SK-N-SH (cell line): ENCODE results near the gene SLC46A1. TPM values are rescaled to one million over a fixed set of nuclear protein-coding genes. Genes with fewer than 3 reads are reported as not detected.

Experiments used
- CTCF ChIA-PET: fragments of 300-600, 350-600 bp; formaldehyde crosslinking; extraction: SDS; loops from one replicate; lab custom pipeline; 2021; lab: Yijun Ruan, JAX
- POLR2A ChIA-PET: fragments of 350-600 bp; sonication (Branson Sonifier 250); formaldehyde crosslinking; extraction: SDS; loops from one replicate; lab custom pipeline; 2020; ENCODE audit warnings: antibody characterized with exemption, inconsistent platforms; lab: Yijun Ruan, JAX
- DNase-seq: peaks from one replicate; pipeline ENCODE4 v3.0.0; 2012
- H2AFZ ChIP-seq: fragments of 200-600 bp; sonication (generic); 2 replicates; pipeline ENCODE4 v1.8.1; 2016; ENCODE audit warnings: antibody characterized with exemption, mild to moderate bottlenecking, low read depth
- H3F3A ChIP-seq: fragments of 200-600 bp; sonication (generic); replicated peaks from 2 replicates; pipeline ENCODE3; 2016; ENCODE audit warnings: antibody characterized with exemption, mild to moderate bottlenecking; ENCODE audit not compliant: insufficient read depth
- H3K27ac ChIP-seq, 2 experiments: fragments of 200-500 bp in 1 of 2; fragments of 200-600 bp in 1 of 2; sonication (Bioruptor generic) in 1 of 2; sonication (generic), shearing (Covaris generic) in 1 of 2; 2 replicates each; pipeline versions ENCODE4 v1.5.1 to v1.6.1; 2014 to 2016; ENCODE audit warnings: low read depth in 2 of 2, inconsistent platforms in 1 of 2, low read length in 1 of 2, mild to moderate bottlenecking in 1 of 2, mixed read lengths in 1 of 2
- H3K27me3 ChIP-seq: fragments of 200-600 bp; sonication (generic), shearing (Covaris generic); 2 replicates; pipeline ENCODE4 v1.6.1; 2016; ENCODE audit warnings: mixed run types; ENCODE audit not compliant: insufficient read depth
- H3K36me3 ChIP-seq, 2 experiments: fragments of 200-500 bp in 1 of 2; fragments of 200-600 bp in 1 of 2; sonication (Bioruptor generic) in 1 of 2; sonication (generic) in 1 of 2; replicated peaks in 1 of 2; 2 replicates each; pipeline versions ENCODE3 to v1.5.1; 2014 to 2016; ENCODE audit warnings: low read length in 1 of 2, mild to moderate bottlenecking in 1 of 2; ENCODE audit not compliant: insufficient read depth in 2 of 2, control insufficient read depth in 1 of 2
- H3K4me1 ChIP-seq, 2 experiments: fragments of 200-500 bp in 1 of 2; fragments of 200-600 bp in 1 of 2; sonication (Bioruptor generic) in 1 of 2; sonication (generic), shearing (Covaris generic) in 1 of 2; 2 replicates each; pipeline versions ENCODE4 v1.5.1 to v1.6.1; 2014 to 2016; ENCODE audit warnings: low read depth in 1 of 2, low read length in 1 of 2, mixed run types in 1 of 2; ENCODE audit not compliant: insufficient read depth in 2 of 2, control insufficient read depth in 1 of 2
- H3K4me2 ChIP-seq: fragments of 200-600 bp; sonication (generic), shearing (Covaris generic); 2 replicates; pipeline ENCODE4 v1.6.1; 2017; ENCODE audit warnings: mixed run types
- H3K4me3 ChIP-seq, 2 experiments: fragments of 200-500 bp in 1 of 2; fragments of 200-600 bp in 1 of 2; sonication (Bioruptor generic) in 1 of 2; sonication (generic), shearing (Covaris generic) in 1 of 2; 2 replicates each; pipeline versions ENCODE4 v1.5.1 to v1.8.1; 2014 to 2016; ENCODE audit warnings: low read depth in 2 of 2, inconsistent platforms in 1 of 2, low read length in 1 of 2, mild to moderate bottlenecking in 1 of 2, mixed read lengths in 1 of 2, moderate library complexity in 1 of 2
- H3K79me2 ChIP-seq: fragments of 200-600 bp; sonication (generic); 2 replicates; pipeline ENCODE4 v1.8.1; 2017; ENCODE audit warnings: mild to moderate bottlenecking; ENCODE audit not compliant: insufficient read depth
- H3K9ac ChIP-seq: fragments of 200-600 bp; sonication (generic); 2 replicates; pipeline ENCODE4 v1.6.1; 2017; ENCODE audit warnings: mixed run types
- H3K9me2 ChIP-seq: fragments of 200-600 bp; sonication (generic); 2 replicates; pipeline ENCODE4 v1.6.1; 2017; ENCODE audit warnings: mixed run types
- H3K9me3 ChIP-seq: fragments of 200-600 bp; sonication (generic); 2 replicates; pipeline ENCODE4 v1.6.1; 2017; ENCODE audit warnings: mixed run types, mild to moderate bottlenecking, moderate library complexity
- H4K20me1 ChIP-seq: fragments of 200-600 bp; sonication (generic); 2 replicates; pipeline ENCODE4 v1.6.1; 2017; ENCODE audit warnings: mild to moderate bottlenecking, mixed run types; ENCODE audit not compliant: insufficient read depth
- CHD2 ChIP-seq: fragments of 150-350 bp; IDR thresholded peaks from 2 replicates; pipeline ENCODE4 v1.6.1; 2018; ENCODE audit warnings: low read length; ENCODE audit not compliant: partially characterized antibody
- CTCF ChIP-seq: fragments of 200-600 bp; sonication (generic); IDR thresholded peaks from 2 replicates; pipeline ENCODE4 v1.6.1; 2017; ENCODE audit warnings: antibody characterized with exemption, mild to moderate bottlenecking, moderate library complexity
- EP300 ChIP-seq, 2 experiments: IDR thresholded peaks; 2 replicates each; pipeline versions ENCODE4 v1.4.0 to v1.6.1; 2012; ENCODE audit warnings: borderline replicate concordance in 1 of 2, low read depth in 1 of 2, low read length in 1 of 2
- FOSL2 ChIP-seq: IDR thresholded peaks from 2 replicates; pipeline ENCODE4 v1.4.0; 2012; ENCODE audit warnings: low read depth, mild to moderate bottlenecking, moderate library complexity, borderline replicate concordance
- FOXJ3 ChIP-seq: sonication (generic); formaldehyde crosslinking; IDR thresholded peaks from 2 replicates; pipeline ENCODE4 v1.5.1; 2020; ENCODE audit warnings: mild to moderate bottlenecking, missing genetic modification reagents
- POLR2AphosphoS5 ChIP-seq: IDR thresholded peaks from 2 replicates; pipeline ENCODE4 v1.6.1; 2012; ENCODE audit warnings: low read depth, low read length
- RFX5 ChIP-seq: IDR thresholded peaks from 2 replicates; pipeline ENCODE4 v1.6.1; 2012; ENCODE audit warnings: mild to moderate bottlenecking, improper control_type of control experiment, low read length
- RXRA ChIP-seq: IDR thresholded peaks from 2 replicates; pipeline ENCODE4 v1.4.0; 2012; ENCODE audit warnings: low read depth, mild to moderate bottlenecking, borderline replicate concordance
- TAF1 ChIP-seq: IDR thresholded peaks from 2 replicates; pipeline ENCODE4 v1.6.1; 2012; ENCODE audit warnings: low read depth, mild to moderate bottlenecking, low read length, moderate library complexity, borderline replicate concordance
- TEAD4 ChIP-seq: IDR thresholded peaks from 2 replicates; pipeline ENCODE4 v1.4.0; 2012; ENCODE audit warnings: mild to moderate bottlenecking, borderline replicate concordance; ENCODE audit not compliant: insufficient read depth
- USF2 ChIP-seq: fragments of 150-350 bp; IDR thresholded peaks from 2 replicates; pipeline ENCODE4 v1.6.1; 2017; ENCODE audit warnings: antibody characterized with exemption, low read length, low read depth, borderline replicate concordance
- WGBS: methylation state at CpG from one replicate; pipeline ENCODE4 v1.1.6; 2017; ENCODE audit warnings: low lambda C conversion rate; 5-methylcytosine and 5-hydroxymethylcytosine counted together
- polyA plus RNA-seq, 3 experiments: library from polyadenylated mRNA; depleted of rRNA; stranded (reverse); fragments of >200 nt; gene quantifications; 2 replicates each; pipeline ENCODE4 v1.2.3, GENCODE V29; 2012

Gene SLC46A1
- polyA plus RNA-seq, 1 of the 3 experiments (the other 2 are of a cell fraction), result 4.3 TPM

GRCh38 chr17:28398280-28398981 lies 7.6 kb downstream of the SLC46A1 start:
- no peaks in the 10 kb centered on the region for H3K9me2 ChIP-seq
- 96% methylated on average over 5 of the region's 6 CpGs for WGBS
- DNase-seq, result no peak
- H3K9me3 ChIP-seq, result no peaks in the 10 kb centered on the region
- no peak overlapping the region for H2AFZ ChIP-seq
- no peaks in the 10 kb centered on the region for H3K79me2 ChIP-seq
- H3F3A ChIP-seq, result peaks cover 4% of the 10 kb centered on the region
- no peak overlapping the region for H3K9ac ChIP-seq
- no peaks in the 10 kb centered on the region for H4K20me1 ChIP-seq
- H3K36me3 ChIP-seq, result peaks cover 6 to 67% of the 10 kb centered on the region in 2 experiments
- H3K4me2 ChIP-seq, result no peak overlapping the region
- TF ChIP-seq EP300 (IDR thresholded peaks at IDR 0.05; ENCODE audit: borderline replicate concordance in 1 of 2, low read depth in 1 of 2, low read length in 1 of 2) (no peak), CTCF (no peak), RXRA (no peak), CHD2 (no peak), POLR2AphosphoS5 (no peak), FOXJ3 (CRISPR knock-in tag) (no peak), TAF1 (no peak)
- TF ChIP-seq, all 33 proteins: peak for 0
- Histone ChIP-seq H3K4me3 (no peak overlapping the region), H3K27ac (no peak overlapping the region; a peak in 1 of 4 replicates), H3K27me3 (no peaks in the 10 kb centered on the region), H3K4me1 (no peaks in the 10 kb centered on the region)
- POLR2A ChIA-PET, result interaction anchor here (1.1 to 1.2 kb wide), 2 partner anchors 14 to 95 kb away, joined by 3 read pairs; no protein-coding TSS in a partner anchor
- CTCF ChIA-PET, result no interaction called here

GRCh38 chr17:28397687-28398279 lies 8.2 kb downstream of the SLC46A1 start:
- 76% methylated on average over 7 of the region's 7 CpGs for WGBS
- H3K27me3 ChIP-seq, result no peaks in the 10 kb centered on the region

More at GRCh38 chr17:28397687-28398279, 8.2 kb downstream of the SLC46A1 start:
- ChIA-PET CTCF (interaction anchor here (1.8 kb wide), 1 partner anchor 8 kb away, joined by 6 read pairs; the partner anchor contains the start of gene SLC46A1), POLR2A (interaction anchor here (1.1 kb wide), 1 partner anchor 13 kb away, joined by 3 read pairs; no protein-coding TSS in a partner anchor)
- no peak overlapping the region for H2AFZ ChIP-seq
- H3K9ac ChIP-seq, result no peak overlapping the region
- no peaks in the 10 kb centered on the region for H3K79me2 ChIP-seq
- no peak overlapping the region for H3K4me2 ChIP-seq
- H3K27ac ChIP-seq, result no peak overlapping the region
- peaks cover 4% of the 10 kb centered on the region for H3F3A ChIP-seq
- no peaks in the 10 kb centered on the region for H3K4me1 ChIP-seq
- no peak for TF ChIP-seq EP300 (IDR thresholded peaks at IDR 0.05; ENCODE audit: borderline replicate concordance in 1 of 2, low read depth in 1 of 2, low read length in 1 of 2)
- TF ChIP-seq RFX5, result no peak
- TF ChIP-seq CHD2, result no peak
- TF ChIP-seq FOSL2, result no peak
- no peak for TF ChIP-seq TEAD4
- no peak for TF ChIP-seq USF2
- H3K4me3 ChIP-seq, result no peak overlapping the region
- no peaks in the 10 kb centered on the region for H3K9me3 ChIP-seq
- DNase-seq, result no peak
- H4K20me1 ChIP-seq, result no peaks in the 10 kb centered on the region
- H3K9me2 ChIP-seq, result no peaks in the 10 kb centered on the region
- peaks cover 6 to 69% of the 10 kb centered on the region in 2 experiments for H3K36me3 ChIP-seq
